ENCODE measurements around the gene KLF1. TPM values are rescaled to one million over a fixed set of nuclear protein-coding genes. Genes with fewer than 3 reads are reported as not detected.
A peak's percentile ranks its signal among the peaks of the same experiment; 100 is the strongest.
"Not testable (repeated sequence)": the region's sequence is repeated elsewhere in the genome, so short reads cannot be mapped to it uniquely, and the experiment has no call there.

KLF1 gene
- total RNA-seq, 2 experiments from 2014 or later, result 0.18 to 0.37 TPM

DNA sequence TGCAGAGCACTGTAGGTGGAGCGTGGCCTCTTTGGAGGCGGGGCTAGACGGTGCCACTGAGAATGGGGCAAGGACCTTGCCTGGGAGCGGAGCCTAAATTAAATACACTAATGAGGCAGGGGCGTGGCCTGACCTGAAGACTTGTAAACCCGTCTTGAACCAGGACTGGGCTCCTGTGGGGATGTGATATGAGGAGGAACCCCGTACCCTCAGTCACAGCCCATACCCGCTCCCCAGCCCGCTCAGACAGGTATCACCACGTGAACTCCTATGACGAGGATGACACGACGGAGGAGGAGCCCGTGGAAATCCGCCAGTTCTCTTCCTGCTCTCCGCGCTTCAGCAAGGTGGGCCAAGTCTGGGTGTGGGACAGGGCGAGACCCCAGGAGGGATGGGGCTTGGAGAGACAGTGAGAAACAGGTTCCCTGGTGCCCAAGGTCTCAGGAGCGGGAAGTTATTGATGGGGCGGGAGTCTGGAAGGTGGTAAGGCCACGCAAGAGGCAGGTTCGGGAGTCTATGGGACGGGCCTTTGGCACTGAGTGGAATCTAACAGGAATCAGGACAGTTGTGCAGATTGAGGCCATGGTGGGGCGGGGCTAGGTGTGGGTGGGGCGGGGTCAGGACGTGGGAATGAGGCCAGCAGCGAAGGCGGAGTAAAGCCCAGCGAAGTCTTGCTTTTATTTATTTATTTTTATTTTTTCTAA, 20.4 kb downstream of the KLF1 start:
- ATAC-seq (no peak), DNase-seq (no peak)
- Mint-ChIP-seq H3K27me3 (peaks cover 4% of the 10 kb centered on the region), H3K27ac (no peak overlapping the region), H3K4me1 (peaks cover 7% of the 10 kb centered on the region), H3K9me3 (ENCODE audit: low read depth) (no peaks in the 10 kb centered on the region), H3K4me3 (no peak overlapping the region), H3K36me3 (ENCODE audit: low read depth) (no peaks in the 10 kb centered on the region)
- ChIA-PET POLR2A (no interaction called here), CTCF (interaction anchor here (1.0 to 1.5 kb wide), 2 partner anchors 18 to 107 kb away, joined by 3 to 8 read pairs; no protein-coding TSS in a partner anchor)
- intact Hi-C loops (cut with DNase I, micrococcal nuclease), result no loop called here

DNA sequence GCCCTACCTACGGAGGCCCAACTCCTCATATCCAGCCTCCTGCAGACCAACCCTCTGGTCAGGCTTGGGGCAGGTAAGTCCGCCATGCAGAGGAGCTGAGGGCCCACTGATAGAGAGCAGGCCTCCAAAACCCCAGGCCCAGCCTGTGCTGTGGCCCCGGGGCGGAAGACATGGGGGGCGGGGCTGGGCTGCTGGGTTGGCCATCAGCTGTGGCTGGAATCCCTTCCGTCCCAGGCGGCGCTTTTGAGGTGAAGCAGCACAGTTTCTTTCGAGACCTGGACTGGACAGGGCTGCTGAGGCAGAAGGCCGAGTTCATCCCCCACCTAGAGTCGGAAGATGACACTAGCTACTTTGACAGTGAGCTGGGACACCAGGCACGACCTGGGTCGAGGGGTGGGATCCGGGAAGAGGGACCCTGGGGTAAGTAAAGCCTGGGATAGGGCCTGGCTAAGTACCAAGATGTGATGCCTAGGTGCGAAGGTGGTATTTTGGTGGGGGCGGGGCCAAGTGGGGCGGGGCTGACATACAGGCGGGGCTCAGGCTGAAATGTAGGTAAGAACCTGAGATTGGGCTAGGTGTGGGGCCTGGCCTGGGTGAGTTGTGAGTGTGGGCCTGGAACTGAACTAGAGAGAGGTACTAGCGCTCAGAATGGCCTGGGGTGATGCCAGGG, 21.1 kb downstream of the KLF1 start:
- Mint-ChIP-seq H3K27me3 (peaks cover 4% of the 10 kb centered on the region), H3K9me3 (ENCODE audit: low read depth) (no peaks in the 10 kb centered on the region), H3K4me3 (no peak overlapping the region), H3K27ac (no peak overlapping the region), H3K36me3 (ENCODE audit: low read depth) (no peaks in the 10 kb centered on the region), H3K4me1 (peaks cover 7% of the 10 kb centered on the region)
- no peak for ATAC-seq
- intact Hi-C loops (cut with DNase I, micrococcal nuclease), result no loop called here
- POLR2A ChIA-PET, result no interaction called here
- DNase-seq, result no peak
- CTCF ChIA-PET, result no interaction called here

DNA sequence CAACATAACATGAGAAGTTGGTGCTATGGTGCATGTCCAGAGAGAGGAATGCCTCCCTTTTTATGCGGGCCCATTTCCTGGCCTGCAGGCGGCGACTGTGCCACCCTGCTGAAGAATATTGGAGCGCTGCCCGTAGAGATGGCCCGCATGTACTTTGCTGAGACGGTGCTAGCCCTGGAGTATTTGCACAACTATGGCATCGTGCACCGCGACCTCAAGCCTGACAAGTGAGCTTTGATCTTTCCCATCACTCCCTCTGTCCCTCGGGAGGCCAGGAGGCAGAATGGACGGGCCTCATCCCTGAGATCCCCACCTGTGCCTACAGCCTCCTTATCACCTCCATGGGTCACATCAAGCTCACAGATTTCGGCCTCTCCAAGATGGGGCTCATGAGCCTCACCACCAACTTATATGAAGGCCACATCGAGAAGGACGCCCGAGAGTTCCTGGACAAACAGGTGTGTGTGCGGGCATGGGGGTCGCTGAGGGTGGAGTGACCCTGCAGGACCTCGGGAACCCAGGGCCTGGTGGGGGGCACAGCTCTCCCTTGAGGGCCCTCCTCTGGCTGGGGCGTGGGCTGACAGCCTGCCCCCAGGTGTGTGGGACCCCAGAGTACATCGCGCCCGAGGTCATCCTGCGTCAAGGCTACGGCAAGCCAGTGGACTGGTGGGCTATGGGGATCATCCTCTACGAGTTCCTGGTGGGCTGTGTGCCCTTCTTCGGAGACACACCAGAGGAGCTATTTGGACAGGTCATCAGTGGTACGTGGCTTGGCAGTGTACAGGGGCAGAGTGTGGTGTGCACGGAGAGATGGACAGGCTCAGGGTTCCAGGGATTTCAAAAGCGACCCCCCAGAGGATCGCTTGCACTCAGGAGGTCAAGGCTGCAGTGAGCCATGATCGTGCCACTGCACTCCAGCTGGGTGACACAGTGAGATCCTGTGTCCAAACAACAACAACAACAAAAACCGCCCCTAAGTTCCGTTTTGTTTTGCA, 22.0 kb downstream of the KLF1 start:
- no peak overlapping the region for H3K27ac Mint-ChIP-seq
- ATAC-seq, result no peak
- no peaks in the 10 kb centered on the region for H3K36me3 Mint-ChIP-seq (ENCODE audit: low read depth)
- H3K27me3 Mint-ChIP-seq, result peaks cover 4% of the 10 kb centered on the region
- DNase-seq, result no peak
- CTCF ChIA-PET, result interaction anchor here (0.6 to 1.8 kb wide), 7 partner anchors 7 to 255 kb away, joined by 3 to 4 read pairs (median 3); partner anchors contain the start of genes ZNF490 and ZNF791
- H3K9me3 Mint-ChIP-seq (ENCODE audit: low read depth), result no peaks in the 10 kb centered on the region
- POLR2A ChIA-PET, result no interaction called here
- peaks cover 7% of the 10 kb centered on the region for H3K4me1 Mint-ChIP-seq
- intact Hi-C loops (cut with DNase I, micrococcal nuclease), result no loop called here
- H3K4me3 Mint-ChIP-seq, result no peak overlapping the region

DNA sequence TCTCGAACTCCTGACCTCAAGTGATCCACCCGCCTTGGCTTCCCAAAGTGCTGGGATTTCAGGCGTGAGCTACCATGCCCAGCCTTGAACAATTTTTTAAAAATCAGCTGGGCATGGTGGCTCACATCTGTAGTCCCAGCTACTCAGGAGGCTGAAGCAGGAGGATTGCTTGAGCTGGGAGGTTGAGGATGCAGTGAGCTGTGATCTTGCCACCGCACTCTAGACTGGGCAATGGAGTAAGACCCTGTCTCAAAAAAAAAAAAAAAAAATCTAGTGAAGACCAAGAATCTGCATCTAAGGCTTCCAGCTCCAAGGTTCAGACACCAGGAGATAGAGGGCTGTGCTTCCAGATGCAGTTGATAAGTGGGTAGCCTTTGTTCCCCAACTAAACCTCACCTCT, 22.9 kb downstream of the KLF1 start:
- DNase-seq (no peak), ATAC-seq (no peak)
- Mint-ChIP-seq H3K4me1 (peaks cover 7% of the 10 kb centered on the region), H3K36me3 (ENCODE audit: low read depth) (no peaks in the 10 kb centered on the region), H3K27ac (no peak overlapping the region), H3K9me3 (ENCODE audit: low read depth) (no peaks in the 10 kb centered on the region), H3K27me3 (peaks cover 4% of the 10 kb centered on the region), H3K4me3 (no peak overlapping the region)
- intact Hi-C loops (cut with DNase I, micrococcal nuclease), result no loop called here
- ChIA-PET CTCF (interaction anchor here (0.5 to 1.8 kb wide), 10 partner anchors 8 to 1980 kb away, joined by 3 to 6 read pairs (median 4); partner anchors contain the start of genes ZNF490 and ZNF791), POLR2A (no interaction called here)

DNA sequence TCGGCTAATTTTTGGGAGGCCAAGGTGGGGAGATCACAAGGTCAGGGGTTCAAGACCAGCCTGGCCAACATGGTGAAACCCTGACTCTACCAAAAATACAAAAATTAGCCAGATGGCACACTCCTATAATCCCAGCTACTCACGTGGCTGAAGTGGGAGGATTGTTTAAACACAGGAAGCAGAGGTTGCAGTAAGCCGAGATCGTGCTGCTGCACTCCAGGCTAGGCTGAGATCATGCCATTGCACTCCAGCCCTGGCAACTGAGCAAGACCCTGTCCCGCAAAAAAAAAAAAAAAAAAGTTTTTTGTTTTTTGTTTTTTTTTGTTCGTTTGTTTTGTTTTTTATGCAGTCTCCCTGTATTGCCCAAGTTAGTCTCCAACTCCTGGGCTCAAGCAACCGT, 27.5 kb downstream of the KLF1 start:
- ATAC-seq, result no peak
- no peaks in the 10 kb centered on the region for H3K27me3 Mint-ChIP-seq
- H3K27ac Mint-ChIP-seq, result no peak overlapping the region
- POLR2A ChIA-PET, result no interaction called here
- no peak for DNase-seq
- H3K36me3 Mint-ChIP-seq (ENCODE audit: low read depth), result no peaks in the 10 kb centered on the region
- CTCF ChIA-PET, result interaction anchor here (0.6 to 1.8 kb wide), 2 partner anchors 12 to 296 kb away, joined by 3 to 7 read pairs; no protein-coding TSS in a partner anchor
- H3K9me3 Mint-ChIP-seq (ENCODE audit: low read depth), result no peaks in the 10 kb centered on the region
- intact Hi-C loops (cut with DNase I, micrococcal nuclease), result loop anchor here in 1 of 2 experiments (5.0 kb wide), 1 partner anchor 37 kb away; no protein-coding TSS in a partner anchor
- no peaks in the 10 kb centered on the region for H3K4me1 Mint-ChIP-seq
- H3K4me3 Mint-ChIP-seq, result no peak overlapping the region

DNA sequence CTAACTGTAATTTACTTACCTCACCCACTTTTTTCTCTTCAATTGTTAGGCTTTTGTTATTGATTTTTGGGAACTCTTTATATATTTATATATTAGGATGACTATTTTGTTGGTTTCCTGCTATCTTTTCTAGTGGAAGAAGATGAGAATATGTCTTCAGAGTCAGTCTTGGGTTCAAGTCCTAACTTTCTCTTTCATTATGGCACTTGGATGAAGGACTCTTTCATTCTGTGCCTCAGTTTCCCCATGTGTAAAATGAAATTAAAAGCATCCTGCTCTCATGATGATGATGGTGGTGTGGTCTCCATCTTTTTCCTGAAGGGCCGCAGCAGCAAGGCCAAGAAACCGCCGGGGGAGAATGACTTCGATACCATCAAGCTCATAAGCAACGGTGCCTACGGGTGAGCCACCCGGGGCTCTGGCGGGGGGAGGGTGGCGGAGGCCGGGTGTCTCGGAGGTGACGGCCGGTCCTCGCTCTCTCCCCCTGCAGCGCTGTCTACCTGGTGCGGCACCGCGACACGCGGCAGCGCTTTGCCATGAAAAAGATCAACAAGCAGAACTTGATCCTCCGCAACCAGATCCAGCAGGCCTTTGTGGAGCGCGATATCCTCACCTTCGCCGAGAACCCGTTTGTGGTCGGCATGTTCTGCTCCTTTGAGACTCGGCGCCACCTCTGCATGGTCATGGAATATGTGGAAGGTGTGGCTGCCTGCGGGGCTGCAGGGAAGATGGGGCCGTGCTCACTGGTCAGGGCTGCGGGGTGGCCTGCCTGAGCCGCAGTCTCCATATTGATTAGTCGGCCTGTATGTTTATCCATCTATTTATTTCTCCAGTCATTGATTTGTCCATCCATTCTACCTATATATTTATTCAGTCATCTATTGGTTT, 28.7 kb downstream of the KLF1 start:
- Mint-ChIP-seq H3K27me3 (no peaks in the 10 kb centered on the region), H3K4me1 (no peaks in the 10 kb centered on the region), H3K27ac (no peak overlapping the region), H3K36me3 (ENCODE audit: low read depth) (no peaks in the 10 kb centered on the region), H3K9me3 (ENCODE audit: low read depth) (no peaks in the 10 kb centered on the region), H3K4me3 (no peak overlapping the region)
- ATAC-seq, result no peak
- intact Hi-C loops (cut with DNase I, micrococcal nuclease), result loop anchor here in 1 of 2 experiments (5.0 kb wide), 1 partner anchor 36 kb away; no protein-coding TSS in a partner anchor
- CTCF ChIA-PET, result interaction anchor here (0.7 kb wide), 1 partner anchor 92 kb away, joined by 3 read pairs; no protein-coding TSS in a partner anchor
- no peak for DNase-seq
- POLR2A ChIA-PET, result no interaction called here

DNA sequence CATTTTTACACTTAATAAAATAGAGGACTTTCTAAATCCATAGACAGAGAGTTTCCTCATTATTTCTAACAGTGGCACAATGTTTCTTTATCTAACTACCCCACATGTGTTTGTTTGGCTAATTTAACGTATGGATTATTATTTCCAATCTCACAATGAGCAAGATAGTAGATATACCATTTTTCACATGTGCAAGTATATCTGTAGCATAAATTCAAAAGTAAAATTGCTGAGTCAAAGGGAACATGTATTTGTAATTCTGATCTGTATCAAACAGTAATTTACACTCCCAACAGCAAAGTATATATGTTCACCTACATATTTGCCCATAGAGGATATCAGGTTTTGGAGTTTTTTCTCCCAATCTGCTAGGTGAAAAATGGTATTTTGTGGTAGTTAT, 30.3 kb downstream of the KLF1 start:
- no peaks in the 10 kb centered on the region for H3K4me1 Mint-ChIP-seq
- no peaks in the 10 kb centered on the region for H3K9me3 Mint-ChIP-seq (ENCODE audit: low read depth)
- no peak for ATAC-seq
- POLR2A ChIA-PET, result no interaction called here
- H3K27ac Mint-ChIP-seq, result no peak overlapping the region
- no peaks in the 10 kb centered on the region for H3K36me3 Mint-ChIP-seq (ENCODE audit: low read depth)
- DNase-seq, result no peak
- H3K27me3 Mint-ChIP-seq, result no peaks in the 10 kb centered on the region
- H3K4me3 Mint-ChIP-seq, result no peak overlapping the region
- CTCF ChIA-PET, result no interaction called here
- intact Hi-C loops (cut with DNase I, micrococcal nuclease), result loop anchor here in 1 of 2 experiments (5.0 kb wide), 1 partner anchor 34 kb away; no protein-coding TSS in a partner anchor

DNA sequence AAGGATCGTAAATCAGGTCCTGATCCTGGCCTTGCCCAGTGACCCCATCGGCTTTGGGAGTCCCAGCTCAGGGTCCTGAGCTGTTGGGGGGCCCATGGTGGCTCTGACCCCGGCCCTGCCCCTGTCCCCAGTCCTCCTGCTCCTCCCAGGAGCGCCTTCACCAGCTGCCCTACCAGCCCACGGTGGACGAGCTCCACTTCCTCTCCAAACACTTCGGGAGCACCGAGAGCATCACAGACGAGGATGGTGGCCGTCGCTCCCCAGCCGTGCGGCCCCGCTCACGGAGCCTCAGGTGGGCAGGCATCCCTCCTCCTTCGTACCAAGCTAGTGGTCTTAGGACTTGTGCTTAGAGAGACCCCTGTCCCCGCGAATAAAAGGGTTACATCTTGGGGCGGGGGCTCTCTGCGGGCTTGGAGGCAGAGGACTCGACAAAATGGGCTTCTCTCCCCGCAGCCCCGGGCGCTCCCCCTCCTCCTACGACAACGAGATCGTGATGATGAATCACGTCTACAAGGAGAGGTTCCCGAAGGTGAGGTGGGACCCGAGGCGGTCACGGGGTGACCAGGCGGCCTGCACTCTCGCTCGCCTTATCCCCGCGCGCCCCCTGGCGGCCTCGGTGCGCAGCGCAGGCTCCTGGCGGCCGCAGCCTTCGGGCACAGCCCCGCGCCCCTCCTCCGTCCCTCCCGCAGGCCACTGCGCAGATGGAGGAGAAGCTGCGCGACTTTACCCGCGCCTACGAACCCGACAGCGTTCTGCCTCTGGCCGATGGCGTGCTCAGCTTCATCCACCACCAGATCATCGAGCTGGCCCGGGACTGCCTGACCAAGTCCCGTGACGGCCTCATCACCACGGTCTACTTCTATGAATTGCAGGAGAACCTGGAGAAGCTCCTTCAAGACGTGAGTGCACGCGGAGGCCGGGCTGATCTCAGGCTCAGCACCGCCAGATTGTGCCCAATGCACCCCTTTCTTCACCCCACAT, 39.6 kb downstream of the KLF1 start:
- ATAC-seq (peak; percentile 98), DNase-seq (peak; percentile 94)
- intact Hi-C loops (cut with DNase I, micrococcal nuclease), result loop anchor here (1.0 to 10.0 kb wide), 8 partner anchors 41 to 283 kb away; partner anchors contain the start of genes HOOK2 (in 1 of the 2), PRDX2 (in 1 of the 2), RNASEH2A (in 1 of the 2) and THSD8 (in 1 of the 2)
- Mint-ChIP-seq H3K9me3 (ENCODE audit: low read depth) (no peaks in the 10 kb centered on the region), H3K4me3 (peak overlapping the region; percentile 57), H3K27ac (no peak overlapping the region), H3K4me1 (peaks cover 7% of the 10 kb centered on the region), H3K36me3 (ENCODE audit: low read depth) (no peaks in the 10 kb centered on the region), H3K27me3 (peaks cover 24% of the 10 kb centered on the region)
- POLR2A ChIA-PET, result interaction anchor here (0.5 kb wide), 1 partner anchor 17 kb away, joined by 3 read pairs; no protein-coding TSS in a partner anchor
- CTCF ChIA-PET, result interaction anchor here (0.5 to 8.6 kb wide), 46 partner anchors 8 to 352 kb away, joined by 3 to 153 read pairs (median 4); partner anchors contain the start of genes DHPS, DNASE2, KLF1 and PRDX2

DNA sequence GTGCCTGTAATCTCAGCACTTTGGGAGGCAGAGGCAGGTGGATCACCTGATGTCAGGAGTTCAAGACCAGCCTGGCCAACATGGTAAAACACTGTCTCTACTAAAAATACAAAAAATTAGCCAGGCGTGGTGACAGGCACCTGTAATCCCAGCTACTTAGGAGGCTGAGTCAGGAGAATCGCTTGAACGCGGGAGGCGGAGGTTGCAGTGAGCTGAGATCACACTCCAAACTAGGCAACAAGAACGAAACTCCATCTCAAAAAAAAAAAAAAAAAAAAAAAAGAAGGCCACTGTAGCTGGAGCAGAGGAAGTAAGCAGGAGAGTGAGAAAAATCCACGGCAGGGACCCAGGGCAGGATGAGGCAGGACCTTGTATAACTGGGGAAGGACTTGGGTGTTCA, 40.4 kb downstream of the KLF1 start:
- not testable (repeated sequence) for H3K4me3 Mint-ChIP-seq; DNase-seq; H3K4me1 Mint-ChIP-seq; H3K36me3 Mint-ChIP-seq (ENCODE audit: low read depth); ATAC-seq; H3K27ac Mint-ChIP-seq; H3K9me3 Mint-ChIP-seq (ENCODE audit: low read depth)
- CTCF ChIA-PET, result interaction anchor here (0.6 to 8.6 kb wide), 23 partner anchors 8 to 264 kb away, joined by 3 to 153 read pairs (median 4); partner anchors contain the start of genes RTBDN and TNPO2
- POLR2A ChIA-PET, result interaction anchor here (0.6 kb wide), 1 partner anchor 283 kb away, joined by 10 read pairs; no protein-coding TSS in a partner anchor
- peaks cover 29% of the 10 kb centered on the region for H3K27me3 Mint-ChIP-seq
- intact Hi-C loops (cut with DNase I, micrococcal nuclease), result loop anchor here (1.0 to 10.0 kb wide), 8 partner anchors 40 to 282 kb away; partner anchors contain the start of genes HOOK2 (in 1 of the 2), PRDX2 (in 1 of the 2), RNASEH2A (in 1 of the 2) and THSD8 (in 1 of the 2)
